Thymus (tissue), 11 donors: ENCODE results near the gene RTKN2. TPM values are rescaled to one million over a fixed set of nuclear protein-coding genes. Genes with fewer than 3 reads are reported as not detected.

Experiments
- DNase-seq, 9 donors: peaks; one replicate each; pipeline ENCODE4 v3.0.0-alpha.2; 2013; ENCODE audit warnings: low spot score in 9 of 9, low read depth in 6 of 9, missing footprints in 1 of 9
- H3K27ac ChIP-seq, 2 donors: one replicate each; pipeline ENCODE4 v1.5.1; 2013; ENCODE audit warnings: control low read depth in 1 of 2, low read depth in 1 of 2, low read length in 1 of 2, mild to moderate bottlenecking in 1 of 2, moderate library complexity in 1 of 2
- H3K27me3 ChIP-seq, 2 donors: one replicate each; pipeline ENCODE4 v1.5.1; 2013; ENCODE audit warnings: low read length in 1 of 2; ENCODE audit not compliant: control insufficient read depth in 2 of 2, insufficient read depth in 1 of 2
- H3K36me3 ChIP-seq, 2 donors: one replicate each; pipeline ENCODE4 v1.5.1; 2013; ENCODE audit warnings: low read length in 1 of 2, mild to moderate bottlenecking in 1 of 2, moderate library complexity in 1 of 2; ENCODE audit not compliant: control insufficient read depth in 2 of 2, insufficient read depth in 2 of 2
- H3K4me1 ChIP-seq, 2 donors: one replicate each; pipeline ENCODE4 v1.5.1; 2013; ENCODE audit warnings: low read length in 2 of 2; ENCODE audit not compliant: control insufficient read depth in 2 of 2, insufficient read depth in 2 of 2
- H3K4me3 ChIP-seq, 2 donors: one replicate each; pipeline ENCODE4 v1.5.1; 2013; ENCODE audit warnings: low read length in 2 of 2, control low read depth in 1 of 2, mild to moderate bottlenecking in 1 of 2
- H3K9me3 ChIP-seq, 2 donors: one replicate each; pipeline ENCODE4 v1.5.1; 2013; ENCODE audit warnings: low read length in 1 of 2, mild to moderate bottlenecking in 1 of 2; ENCODE audit not compliant: control insufficient read depth in 2 of 2, insufficient read depth in 1 of 2
- WGBS: extraction: QIAGEN DNeasy Blood & Tissue Kit; methylation state at CpG from one replicate; pipeline ENCODE4 v1.1.7; 2013; 5-methylcytosine and 5-hydroxymethylcytosine counted together
- polyA plus RNA-seq: library from polyadenylated mRNA; stranded (reverse); fragments of 200-250 nt; gene quantifications from one replicate; pipeline ENCODE4 v1.2.3, GENCODE V29; 2013
- total RNA-seq: library from RNA; stranded (reverse); fragments of 120-200 nt; gene quantifications from one replicate; pipeline ENCODE4 v1.2.4, GENCODE V29; 2013
- donor health status: healthy.

The RTKN2 gene
- total and polyA plus RNA-seq, 2 donors = 5.0 to 6.2 TPM

DNA sequence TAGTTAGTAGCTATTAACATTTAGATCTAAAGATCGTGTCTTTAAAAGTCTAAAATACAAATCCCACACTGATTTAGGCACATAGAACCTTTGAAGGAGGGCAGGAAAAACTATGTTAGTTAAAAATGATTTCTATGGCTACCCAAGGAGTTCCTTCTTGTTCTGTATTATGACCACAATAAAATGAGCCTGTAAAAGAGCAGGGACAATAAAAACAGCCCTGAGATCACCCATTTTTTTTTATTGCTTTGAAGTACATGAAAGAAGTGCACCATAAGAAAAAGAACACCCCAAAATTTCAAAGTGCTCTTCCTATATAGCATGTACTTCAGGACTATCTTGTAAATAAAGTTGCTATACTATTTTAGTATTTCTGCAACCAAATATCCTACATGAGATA lies 29.8 kb downstream of the RTKN2 start:
- Histone ChIP-seq H3K4me3 (no peak overlapping the region), H3K9me3 (peaks cover 1 to 4% of the 10 kb centered on the region in 2 donors), H3K4me1 (peaks cover 5 to 8% of the 10 kb centered on the region in 2 donors), H3K27me3 (no peaks in the 10 kb centered on the region), H3K27ac (no peak overlapping the region), H3K36me3 (peaks cover 0 to 2% of the 10 kb centered on the region in 2 donors)
- no peak for DNase-seq
- 97% methylated on average over 1 of the region's 1 CpG for WGBS

- peaks cover 6 to 8% of the 10 kb centered on the region in 2 donors for H3K4me1 ChIP-seq
- H3K9me3 ChIP-seq = peaks cover 1 to 4% of the 10 kb centered on the region in 2 donors
- peaks cover 0 to 2% of the 10 kb centered on the region in 2 donors for H3K36me3 ChIP-seq
- no peak overlapping the region for H3K4me3 ChIP-seq
- DNase-seq = no peak
- H3K27ac ChIP-seq = no peak overlapping the region
- H3K27me3 ChIP-seq = no peaks in the 10 kb centered on the region
These were observed 30.7 kb downstream of the RTKN2 start for GRCh38 chr10:62237966-62238365.

GRCh38 chr10:62237506-62237905 lies 31.1 kb downstream of the RTKN2 start:
- no peak overlapping the region for H3K4me3 ChIP-seq

DNA sequence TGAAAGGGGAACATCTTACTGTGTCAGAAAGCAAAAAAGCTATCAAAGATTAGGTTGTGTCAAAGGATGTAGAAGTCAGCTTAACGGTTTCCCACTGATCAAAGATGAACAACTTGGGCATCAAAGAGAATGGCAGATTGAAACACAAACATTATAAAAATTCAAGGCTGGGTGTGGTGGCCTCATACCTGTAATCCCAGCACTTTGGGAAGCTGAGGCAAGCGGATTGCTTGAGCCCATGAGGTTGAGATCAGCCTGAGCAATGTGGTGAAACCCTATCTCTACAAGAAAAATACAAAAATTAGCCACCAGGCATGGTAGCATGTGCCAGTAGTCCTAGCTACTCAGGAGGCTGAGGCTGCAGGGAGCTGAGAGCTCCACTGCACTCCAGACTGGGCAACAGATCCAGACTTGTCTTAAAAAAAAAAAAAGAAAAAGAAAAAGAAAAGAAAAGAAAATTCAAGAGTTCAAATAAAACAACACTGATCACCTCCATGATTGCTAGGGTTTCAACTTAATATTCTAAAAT lies 34.5 kb downstream of the RTKN2 start:
- Histone ChIP-seq H3K27me3 (no peaks in the 10 kb centered on the region), H3K9me3 (no peaks in the 10 kb centered on the region), H3K4me3 (peak overlapping the region in 1 of 2 donors; percentile 14), H3K27ac (peak overlapping the region; percentile 61 to 81), H3K4me1 (peaks cover 6 to 11% of the 10 kb centered on the region in 2 donors), H3K36me3 (peaks cover 0 to 2% of the 10 kb centered on the region in 2 donors)
- 50% methylated on average over 2 of the region's 2 CpGs for WGBS
- DNase-seq = peak in 5 of 9 donors; percentile 24 to 72 (median 43)

More at GRCh38 chr10:62237506-62237905, 31.1 kb downstream of the RTKN2 start:
- no peak for DNase-seq
- H3K36me3 ChIP-seq = peaks cover 0 to 2% of the 10 kb centered on the region in 2 donors
- peaks cover 0 to 2% of the 10 kb centered on the region in 2 donors for H3K9me3 ChIP-seq
- H3K27ac ChIP-seq = no peak overlapping the region
- 95% methylated on average over 2 of the region's 2 CpGs for WGBS
- H3K4me1 ChIP-seq = peaks cover 6 to 8% of the 10 kb centered on the region in 2 donors
- no peaks in the 10 kb centered on the region for H3K27me3 ChIP-seq

GRCh38 chr10:62233356-62234076 lies 35.1 kb downstream of the RTKN2 start:
- H3K9me3 ChIP-seq = no peaks in the 10 kb centered on the region
- DNase-seq = no peak
- H3K4me1 ChIP-seq = peaks cover 6 to 11% of the 10 kb centered on the region in 2 donors
- no peaks in the 10 kb centered on the region for H3K27me3 ChIP-seq
- H3K4me3 ChIP-seq = peak overlapping the region in 1 of 2 donors; percentile 14
- H3K27ac ChIP-seq = peak overlapping the region in 1 of 2 donors; percentile 81
- H3K36me3 ChIP-seq = peaks cover 0 to 2% of the 10 kb centered on the region in 2 donors
- WGBS = 92% methylated on average over 5 of the region's 5 CpGs

GRCh38 chr10:62231805-62232204 lies 36.8 kb downstream of the RTKN2 start:
- Histone ChIP-seq H3K27me3 (no peaks in the 10 kb centered on the region), H3K4me3 (no peak overlapping the region), H3K4me1 (peaks cover 6 to 11% of the 10 kb centered on the region in 2 donors), H3K36me3 (peaks cover 0 to 2% of the 10 kb centered on the region in 2 donors), H3K9me3 (no peaks in the 10 kb centered on the region), H3K27ac (no peak overlapping the region)
- no peak for DNase-seq
- WGBS = 96% methylated on average over 4 of the region's 4 CpGs

DNA sequence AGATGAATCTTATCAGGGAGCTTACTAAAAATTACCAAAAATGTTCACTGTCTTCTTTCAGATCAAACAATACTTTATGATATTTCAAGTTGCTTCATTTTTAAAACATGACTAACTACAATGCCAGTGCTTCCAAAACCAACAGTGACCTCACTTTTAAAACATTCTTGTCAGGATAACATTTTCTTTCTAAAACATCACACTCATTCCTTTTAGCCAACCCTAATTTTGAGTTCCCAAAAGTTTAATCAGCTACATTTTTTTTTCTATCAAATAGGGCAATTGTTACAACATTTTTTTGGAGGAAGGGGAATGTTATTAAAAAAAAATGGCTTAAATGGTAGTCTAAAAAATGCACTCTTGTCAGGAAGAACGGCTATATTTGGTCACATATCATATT lies 37.3 kb downstream of the RTKN2 start:
- Histone ChIP-seq H3K4me1 (peaks cover 6 to 11% of the 10 kb centered on the region in 2 donors), H3K27me3 (no peaks in the 10 kb centered on the region), H3K9me3 (no peaks in the 10 kb centered on the region), H3K27ac (no peak overlapping the region), H3K36me3 (peaks cover 0 to under 1% of the 10 kb centered on the region in 2 donors), H3K4me3 (no peak overlapping the region)
- no peak for DNase-seq
- WGBS = 92% methylated on average over 1 of the region's 1 CpG

- H3K27me3 ChIP-seq = no peaks in the 10 kb centered on the region
- no peak overlapping the region for H3K4me3 ChIP-seq
- no peak for DNase-seq
- H3K36me3 ChIP-seq = no peaks in the 10 kb centered on the region
- H3K9me3 ChIP-seq = no peaks in the 10 kb centered on the region
- 59% methylated on average over 4 of the region's 4 CpGs for WGBS
- H3K4me1 ChIP-seq = peaks cover 6 to 11% of the 10 kb centered on the region in 2 donors
- H3K27ac ChIP-seq = peak overlapping the region in 1 of 2 donors; percentile 32
These were observed 38.1 kb downstream of the RTKN2 start for GRCh38 chr10:62230344-62231121.

GRCh38 chr10:62225362-62225761 lies 43.3 kb downstream of the RTKN2 start:
- H3K4me1 ChIP-seq = no peaks in the 10 kb centered on the region
- no peak overlapping the region for H3K27ac ChIP-seq
- no peak overlapping the region for H3K4me3 ChIP-seq
- 97% methylated on average over 3 of the region's 3 CpGs for WGBS
- DNase-seq = no peak
- H3K9me3 ChIP-seq = no peaks in the 10 kb centered on the region
- no peaks in the 10 kb centered on the region for H3K27me3 ChIP-seq
- H3K36me3 ChIP-seq = no peaks in the 10 kb centered on the region
